NB4 (cell line): ENCODE data around the gene GP1BB.

Experiments
- CTCF ChIP-seq: IDR thresholded peaks from one replicate; pipeline ENCODE4 v1.5.1; 2012; ENCODE audit warnings: low read depth, low read length
- MAX ChIP-seq: IDR thresholded peaks from 2 replicates; pipeline ENCODE4 v1.6.1; 2011; ENCODE audit warnings: low read depth, low read length
- POLR2A ChIP-seq: IDR thresholded peaks from 2 replicates; pipeline ENCODE4 v1.6.1; 2011; ENCODE audit warnings: mild to moderate bottlenecking; ENCODE audit not compliant: insufficient read length; ENCODE audit errors: extremely low read depth

GRCh38 chr22:19740586-19740985, 17.2 kb downstream of the GP1BB start:
- TF ChIP-seq MAX, result no peak
- TF ChIP-seq CTCF, result no peak
- TF ChIP-seq POLR2A, result no peak
